Activated naive CD4-positive, alpha-beta T cell treated with anti-CD3 and anti-CD28 coated beads for 36 hours (primary cell): Measurements from ENCODE around the gene WNT5B. TPM values are rescaled to one million over a fixed set of nuclear protein-coding genes. Genes with fewer than 3 reads are reported as not detected.

Experiments used
- CTCF ChIA-PET: fragments of 350-600 bp; sonication (Branson Sonifier 250); formaldehyde crosslinking; loops from one replicate; lab custom pipeline; 2021; ENCODE audit warnings: antibody characterized with exemption; lab: Charles Lee
- DNase-seq: peaks from one replicate; pipeline ENCODE4 v3.0.0-alpha.2; 2020
- H3K27ac Mint-ChIP-seq: one replicate; pipeline ENCODE4 v1.8.0; 2021; ENCODE audit warnings: mild to moderate bottlenecking, mixed read lengths
- H3K27me3 Mint-ChIP-seq: one replicate; pipeline ENCODE4 v1.8.0; 2021; ENCODE audit warnings: low read depth, mixed read lengths
- H3K36me3 Mint-ChIP-seq: one replicate; pipeline ENCODE4 v1.8.0; 2021; ENCODE audit warnings: low read depth, mixed read lengths
- H3K4me1 Mint-ChIP-seq: one replicate; pipeline ENCODE4 v1.8.0; 2021; ENCODE audit warnings: low read depth, mixed read lengths
- H3K4me3 Mint-ChIP-seq: one replicate; pipeline ENCODE4 v1.8.0; 2021; ENCODE audit warnings: mild to moderate bottlenecking, moderate library complexity, mixed read lengths
- H3K9me3 Mint-ChIP-seq: one replicate; pipeline ENCODE4 v1.8.0; 2021; ENCODE audit warnings: mixed read lengths
- intact Hi-C: fragments of 100-400 bp; cut with micrococcal nuclease; formaldehyde crosslinking; loops from one replicate; pipeline ENCODE4 v1.15.1; 2023
- total RNA-seq, 2 experiments: library from RNA; stranded (reverse); gene quantifications; one replicate each; pipeline ENCODE4 v1.2.3, GENCODE V29; 2021

WNT5B gene
- total RNA-seq, 2 experiments from 2014 or later, result not detected

GRCh38 chr12:1645819-1646218 lies 16.8 kb downstream of the WNT5B start:
- Mint-ChIP-seq H3K4me1 (peaks cover 2% of the 10 kb centered on the region), H3K36me3 (no peaks in the 10 kb centered on the region), H3K27me3 (peaks cover 2% of the 10 kb centered on the region), H3K27ac (no peak overlapping the region), H3K9me3 (no peaks in the 10 kb centered on the region), H3K4me3 (no peak overlapping the region)
- CTCF ChIA-PET, result interaction anchor here (1.4 to 7.8 kb wide), 2 partner anchors 11 to 145 kb away, joined by 6 to 44 read pairs; no protein-coding TSS in a partner anchor
- no peak for DNase-seq
- intact Hi-C loops, result no loop called here

DNA sequence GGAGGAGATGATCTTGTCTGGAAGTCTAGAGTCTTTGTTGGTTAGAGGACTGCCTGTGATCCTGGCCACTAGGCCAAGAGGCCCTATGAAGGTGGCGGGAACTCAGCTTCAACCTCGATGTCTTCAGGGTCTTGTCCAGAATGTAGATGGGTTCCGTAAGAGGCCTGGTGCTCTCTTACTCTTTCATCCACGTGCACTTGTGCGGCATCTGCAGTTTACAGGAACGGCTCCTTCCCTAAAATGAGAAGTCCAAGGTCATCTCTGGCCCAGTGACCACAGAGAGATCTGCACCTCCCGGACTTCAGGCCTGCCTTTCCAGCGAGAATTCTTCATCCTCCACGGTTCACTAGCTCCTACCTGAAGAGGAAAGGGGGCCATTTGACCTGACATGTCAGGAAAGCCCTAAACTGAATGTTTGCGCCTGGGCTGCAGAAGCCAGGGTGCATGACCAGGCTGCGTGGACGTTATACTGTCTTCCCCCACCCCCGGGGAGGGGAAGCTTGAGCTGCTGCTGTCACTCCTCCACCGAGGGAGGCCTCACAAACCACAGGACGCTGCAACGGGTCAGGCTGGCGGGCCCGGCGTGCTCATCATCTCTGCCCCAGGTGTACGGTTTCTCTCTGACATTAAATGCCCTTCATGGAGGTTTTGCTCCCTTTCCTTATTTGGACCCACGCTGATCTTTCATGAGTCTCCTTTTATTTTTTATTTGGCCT lies 17.7 kb downstream of the WNT5B start:
- intact Hi-C loops, result no loop called here
- CTCF ChIA-PET, result interaction anchor here (1.4 to 11.4 kb wide), 4 partner anchors 12 to 293 kb away, joined by 6 to 255 read pairs (median 30); no protein-coding TSS in a partner anchor
- Mint-ChIP-seq H3K4me3 (no peak overlapping the region), H3K4me1 (peaks cover 2% of the 10 kb centered on the region), H3K27me3 (peaks cover 2% of the 10 kb centered on the region), H3K36me3 (no peaks in the 10 kb centered on the region), H3K9me3 (no peaks in the 10 kb centered on the region), H3K27ac (no peak overlapping the region)
- no peak for DNase-seq

DNA sequence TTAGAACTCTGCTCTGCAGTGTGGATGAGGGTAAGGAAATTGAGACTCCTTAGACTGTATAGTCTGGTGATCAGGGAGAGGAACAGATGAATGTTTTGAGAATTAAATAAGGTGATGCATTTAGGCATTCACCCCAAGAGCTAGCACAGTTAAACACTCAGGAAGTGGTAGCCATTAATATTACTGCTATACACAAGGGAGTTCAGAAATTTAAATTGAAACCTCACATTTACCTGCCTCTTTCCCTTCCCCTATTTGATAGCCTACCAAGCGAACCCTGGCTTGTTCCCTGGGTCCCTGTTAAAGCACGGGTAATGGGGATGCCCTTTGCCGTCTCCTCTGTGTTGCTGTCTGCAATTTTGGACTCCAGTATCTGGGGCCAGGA lies 18.2 kb downstream of the WNT5B start:
- Mint-ChIP-seq H3K4me1 (peaks cover 2% of the 10 kb centered on the region), H3K36me3 (no peaks in the 10 kb centered on the region), H3K9me3 (no peaks in the 10 kb centered on the region), H3K27me3 (peaks cover 2% of the 10 kb centered on the region), H3K27ac (no peak overlapping the region), H3K4me3 (no peak overlapping the region)
- CTCF ChIA-PET, result interaction anchor here (2.9 to 11.4 kb wide), 3 partner anchors 13 to 292 kb away, joined by 16 to 255 read pairs (median 44); no protein-coding TSS in a partner anchor
- no peak for DNase-seq
- intact Hi-C loops, result no loop called here

DNA sequence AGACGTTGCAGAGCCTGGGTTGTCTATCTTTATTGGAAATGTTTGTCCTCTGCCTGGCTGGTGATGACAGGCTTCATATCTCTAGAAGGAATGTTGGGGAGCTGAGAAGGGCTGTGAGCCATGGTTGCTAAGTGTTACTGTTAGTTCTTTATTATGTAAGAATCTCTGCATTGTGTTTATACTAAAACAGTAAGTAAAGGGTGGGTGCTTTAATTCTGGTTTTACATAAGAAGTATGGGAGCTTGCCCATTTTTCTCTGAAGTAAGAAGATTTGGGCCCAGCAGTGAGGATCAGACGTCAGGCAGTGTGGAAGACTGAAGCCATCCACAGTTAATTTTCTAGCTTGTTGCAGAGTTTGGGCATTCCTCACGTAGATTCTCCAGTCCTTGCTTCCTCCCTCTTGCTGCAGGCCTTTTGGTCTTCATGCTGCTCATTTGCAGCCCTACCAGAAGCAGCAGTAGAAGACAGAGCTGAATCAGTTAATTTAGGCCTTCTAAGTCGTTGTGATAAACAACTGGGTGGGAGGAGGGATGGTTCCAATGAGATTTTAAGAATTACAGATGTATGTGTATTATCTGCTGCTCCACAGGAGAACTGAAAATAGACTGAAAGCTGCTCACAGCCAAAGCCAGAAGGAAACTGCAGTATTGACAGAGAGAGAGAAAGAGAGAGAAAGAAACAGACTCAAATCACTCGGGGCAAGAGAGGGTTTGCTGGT lies 21.4 kb downstream of the WNT5B start:
- no peaks in the 10 kb centered on the region for H3K36me3 Mint-ChIP-seq
- H3K4me3 Mint-ChIP-seq, result no peak overlapping the region

DNA sequence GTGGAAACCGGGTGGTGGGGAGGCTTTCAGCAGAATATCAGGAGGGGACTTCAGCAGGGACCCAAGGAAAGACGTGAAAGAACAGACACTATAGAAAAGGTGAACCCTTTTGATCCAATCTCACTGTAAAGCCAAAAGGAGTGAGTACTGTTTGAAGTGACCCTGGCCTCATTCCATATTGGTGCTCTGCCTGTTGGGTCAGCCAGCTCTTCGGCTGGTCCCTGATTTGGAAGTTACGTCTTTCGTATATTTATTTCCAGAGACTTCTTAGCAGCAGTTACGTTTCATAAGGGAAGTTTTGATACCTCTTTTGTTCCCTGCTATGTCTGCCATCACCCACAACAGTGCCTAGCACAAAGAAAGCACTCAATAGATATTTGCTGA lies 21.9 kb downstream of the WNT5B start:
- H3K27ac Mint-ChIP-seq, result no peak overlapping the region
- no peak overlapping the region for H3K4me3 Mint-ChIP-seq
- no peak for DNase-seq
- H3K27me3 Mint-ChIP-seq, result peaks cover 2% of the 10 kb centered on the region
- H3K36me3 Mint-ChIP-seq, result no peaks in the 10 kb centered on the region
- H3K4me1 Mint-ChIP-seq, result no peaks in the 10 kb centered on the region
- no peaks in the 10 kb centered on the region for H3K9me3 Mint-ChIP-seq
- intact Hi-C loops, result no loop called here
- CTCF ChIA-PET, result interaction anchor here (0.5 to 11.4 kb wide), 4 partner anchors 17 to 231 kb away, joined by 3 to 255 read pairs (median 24); no protein-coding TSS in a partner anchor

More for the DNA sequence above, 21.4 kb downstream of the WNT5B start:
- peaks cover 2% of the 10 kb centered on the region for H3K27me3 Mint-ChIP-seq
- peaks cover 1% of the 10 kb centered on the region for H3K4me1 Mint-ChIP-seq
- H3K27ac Mint-ChIP-seq, result no peak overlapping the region
- DNase-seq, result no peak
- no peaks in the 10 kb centered on the region for H3K9me3 Mint-ChIP-seq
- CTCF ChIA-PET, result interaction anchor here (0.8 to 11.4 kb wide), 3 partner anchors 16 to 145 kb away, joined by 4 to 255 read pairs (median 24); no protein-coding TSS in a partner anchor
- intact Hi-C loops, result no loop called here

DNA sequence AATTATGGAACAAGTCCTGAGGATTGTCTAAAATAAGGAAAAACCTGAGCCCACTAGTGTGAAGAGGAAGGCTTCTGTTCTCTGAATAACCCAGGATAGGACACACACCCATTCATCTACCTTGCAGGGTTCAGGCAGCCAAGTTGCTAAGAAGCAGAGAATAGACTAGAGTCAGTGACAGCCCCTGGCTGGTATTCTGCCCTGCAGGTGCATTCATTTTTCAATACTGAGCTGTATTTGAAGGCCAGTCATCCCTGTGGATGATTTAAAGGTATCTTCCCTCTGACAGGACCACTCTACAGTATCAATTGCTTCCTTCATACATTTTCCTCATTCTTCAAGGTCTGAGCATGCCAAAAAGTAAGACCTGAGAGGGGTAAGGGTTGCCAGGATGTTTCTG lies 22.9 kb downstream of the WNT5B start:
- CTCF ChIA-PET, result interaction anchor here (0.6 to 11.4 kb wide), 9 partner anchors 10 to 684 kb away, joined by 3 to 255 read pairs (median 5); no protein-coding TSS in a partner anchor
- Mint-ChIP-seq H3K27me3 (peaks cover 2% of the 10 kb centered on the region), H3K36me3 (no peaks in the 10 kb centered on the region), H3K9me3 (no peaks in the 10 kb centered on the region), H3K27ac (no peak overlapping the region), H3K4me1 (no peaks in the 10 kb centered on the region), H3K4me3 (no peak overlapping the region)
- intact Hi-C loops, result loop anchor here (1.0 to 2.0 kb wide), 3 partner anchors 139 to 383 kb away; no protein-coding TSS in a partner anchor
- no peak for DNase-seq

GRCh38 chr12:1655225-1655788 lies 26.3 kb downstream of the WNT5B start:
- no peak for DNase-seq
- Mint-ChIP-seq H3K36me3 (no peaks in the 10 kb centered on the region), H3K9me3 (no peaks in the 10 kb centered on the region), H3K27me3 (no peaks in the 10 kb centered on the region), H3K4me1 (peaks cover 2% of the 10 kb centered on the region), H3K27ac (no peak overlapping the region), H3K4me3 (no peak overlapping the region)
- intact Hi-C loops, result no loop called here
- CTCF ChIA-PET, result interaction anchor here (2.6 to 11.4 kb wide), 4 partner anchors 20 to 285 kb away, joined by 11 to 255 read pairs (median 34); no protein-coding TSS in a partner anchor

DNA sequence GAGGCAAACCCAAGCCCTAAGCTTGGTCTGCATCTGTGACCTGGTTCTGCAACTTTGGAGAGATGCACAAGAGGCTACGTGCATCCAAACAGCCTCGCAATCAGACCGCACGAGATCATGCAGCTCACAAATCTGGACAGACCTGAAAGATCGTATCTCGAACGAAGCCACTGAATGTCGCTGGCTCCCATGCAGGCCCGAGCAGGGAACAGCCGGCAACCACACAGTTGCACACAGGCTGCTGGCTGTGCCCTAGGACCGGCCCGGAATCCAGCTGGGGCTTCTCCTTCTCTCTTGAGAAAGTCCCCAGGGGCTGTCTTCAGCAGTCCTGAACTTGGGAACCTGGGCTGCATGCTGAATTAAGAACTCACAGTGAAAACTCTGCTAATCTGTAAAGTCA lies 27.9 kb downstream of the WNT5B start:
- peaks cover 9% of the 10 kb centered on the region for H3K4me1 Mint-ChIP-seq
- H3K27me3 Mint-ChIP-seq, result no peaks in the 10 kb centered on the region
- DNase-seq, result no peak
- H3K4me3 Mint-ChIP-seq, result no peak overlapping the region
- H3K9me3 Mint-ChIP-seq, result no peaks in the 10 kb centered on the region
- no peak overlapping the region for H3K27ac Mint-ChIP-seq
- intact Hi-C loops, result no loop called here
- CTCF ChIA-PET, result interaction anchor here (1.0 to 11.4 kb wide), 4 partner anchors 22 to 283 kb away, joined by 3 to 255 read pairs (median 34); no protein-coding TSS in a partner anchor
- H3K36me3 Mint-ChIP-seq, result no peaks in the 10 kb centered on the region

GRCh38 chr12:1657688-1658087 lies 28.7 kb downstream of the WNT5B start:
- no peaks in the 10 kb centered on the region for H3K36me3 Mint-ChIP-seq
- H3K4me1 Mint-ChIP-seq, result peaks cover 10% of the 10 kb centered on the region
- H3K27ac Mint-ChIP-seq, result no peak overlapping the region
- CTCF ChIA-PET, result interaction anchor here (6.3 to 11.4 kb wide), 2 partner anchors 133 to 282 kb away, joined by 44 to 255 read pairs; no protein-coding TSS in a partner anchor
- no peak for DNase-seq
- intact Hi-C loops, result no loop called here
- H3K9me3 Mint-ChIP-seq, result no peaks in the 10 kb centered on the region
- no peaks in the 10 kb centered on the region for H3K27me3 Mint-ChIP-seq
- H3K4me3 Mint-ChIP-seq, result no peak overlapping the region

GRCh38 chr12:1660304-1661187 lies 31.5 kb downstream of the WNT5B start:
- Mint-ChIP-seq H3K4me3 (no peak overlapping the region), H3K36me3 (peaks cover 1% of the 10 kb centered on the region), H3K27me3 (no peaks in the 10 kb centered on the region), H3K27ac (peak overlapping the region; percentile 7), H3K4me1 (peaks cover 28% of the 10 kb centered on the region), H3K9me3 (no peaks in the 10 kb centered on the region)
- CTCF ChIA-PET, result interaction anchor here (0.6 to 2.6 kb wide), 4 partner anchors 8 to 136 kb away, joined by 3 to 17 read pairs (median 8); no protein-coding TSS in a partner anchor
- DNase-seq, result peak; percentile 50
- intact Hi-C loops, result no loop called here
